Gastrocnemius medialis (tissue), 4 donors: ENCODE data around the gene RIPK4. TPM values are rescaled to one million over a fixed set of nuclear protein-coding genes. Genes with fewer than 3 reads are reported as not detected.

Experiments
- ATAC-seq, 2 donors: fragments of 150-250 bp; one replicate each; pipeline ENCODE4 v1.9.1; 2016
- DNase-seq, 2 donors: peaks; one replicate each; pipeline ENCODE4 v3.0.0-alpha.2; 2019
- H3K27ac ChIP-seq, 4 donors: fragments of 200-600 bp; sonication (generic); 1 replicate in 1 of 4; 2 replicates in 3 of 4; pipeline ENCODE4 v1.5.1; 2016 to 2018; ENCODE audit warnings: mild to moderate bottlenecking in 2 of 4, moderate library complexity in 1 of 4
- H3K27me3 ChIP-seq, 3 donors: fragments of 200-600 bp; sonication (generic) in 2 of 3; 1 replicate in 1 of 3; 2 replicates in 2 of 3; pipeline versions ENCODE4 v1.5.1 to v1.6.0; 2016 to 2019; ENCODE audit warnings: mild to moderate bottlenecking in 1 of 3, moderate library complexity in 1 of 3
- H3K36me3 ChIP-seq, 2 donors: fragments of 200-600 bp; sonication (generic) in 1 of 2; one replicate each; pipeline ENCODE4 v1.5.1; 2017 to 2018
- H3K4me1 ChIP-seq, 2 donors: fragments of 200-600 bp; sonication (generic) in 1 of 2; one replicate each; pipeline ENCODE4 v1.5.1; 2016 to 2017; ENCODE audit warnings: mild to moderate bottlenecking in 2 of 2
- H3K4me3 ChIP-seq, 4 donors: fragments of 200-600 bp; sonication (generic) in 3 of 4; 1 replicate in 1 of 4; 2 replicates in 3 of 4; pipeline ENCODE4 v1.5.1; 2016 to 2019; ENCODE audit warnings: mild to moderate bottlenecking in 2 of 4
- H3K9me3 ChIP-seq, 3 donors: fragments of 200-600 bp; sonication (generic) in 2 of 3; 1 replicate in 1 of 3; 2 replicates in 2 of 3; pipeline ENCODE4 v1.5.1; 2016 to 2019
- POLR2A ChIP-seq, 2 donors: fragments of 450-650 bp; IDR thresholded peaks; one replicate each; pipeline ENCODE4 v1.6.1; 2017; ENCODE audit warnings: antibody characterized with exemption in 2 of 2, mild to moderate bottlenecking in 2 of 2, moderate library complexity in 2 of 2
- in situ Hi-C, 4 donors: fragments of 200-750 bp; cut with MboI; loops; one replicate each; pipeline versions ENCODE4 v1.15.0 to v1.8.0; 2017; ENCODE audit warnings: low sequenced_read_pairs in 4 of 4
- intact Hi-C: fragments of 100-400 bp; cut with DNase I; formaldehyde crosslinking; loops from one replicate; pipeline ENCODE4 v1.15.1; 2023; ENCODE audit warnings: low total_unique reads
- total RNA-seq, 4 donors: library from RNA; depleted of rRNA; stranded (reverse); fragments of >200 nt; gene quantifications; one replicate each; pipeline versions ENCODE4 v1.1.0 to v1.2.3, GENCODE V29; 2016
- TF ChIP-seq, protein P1 (sequence below), 5 experiments: fragments of 450-650 bp in 3 of 5; fragments of 200-600 bp in 2 of 5; sonication (generic) in 2 of 5; IDR thresholded peaks in 4 of 5; conservative IDR thresholded peaks in 1 of 5; 1 replicate in 4 of 5; 2 replicates in 1 of 5; pipeline ENCODE4 v1.5.1; 2016 to 2019; ENCODE audit warnings: antibody characterized with exemption in 5 of 5, mild to moderate bottlenecking in 3 of 5, moderate library complexity in 3 of 5

RIPK4 gene
- total RNA-seq, 4 donors from 2014 or later = 0.04 to 0.07 TPM; not detected in 2

DNA sequence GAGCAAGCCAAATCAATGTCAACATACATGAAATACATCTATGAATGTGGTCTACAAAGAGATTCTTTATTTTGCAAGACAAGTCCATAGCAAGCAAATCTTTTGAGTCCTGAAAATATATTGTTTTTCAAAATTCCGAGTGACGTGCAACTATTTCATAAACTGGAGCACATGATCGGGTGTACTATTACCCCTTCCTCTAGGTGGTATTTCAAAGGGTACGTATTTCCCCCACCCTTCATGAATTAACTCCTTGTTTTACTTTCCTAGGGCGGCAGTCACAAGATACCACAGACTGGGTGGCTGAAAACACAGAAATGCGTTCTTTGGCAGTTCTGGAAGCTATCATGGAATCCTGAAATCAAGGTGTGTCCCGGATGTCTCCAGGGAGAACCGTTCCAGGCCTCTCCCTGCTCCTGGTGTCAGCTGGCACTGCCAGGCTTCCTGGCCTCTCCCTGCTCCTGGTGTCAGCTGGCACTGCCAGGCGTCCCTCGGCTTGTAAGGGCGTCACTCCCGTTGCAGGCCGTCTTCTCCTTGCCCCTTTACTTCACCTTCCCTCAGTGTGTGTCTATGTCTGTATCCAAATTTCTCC, 55.3 kb downstream of the RIPK4 start:
- Histone ChIP-seq H3K36me3 (no peaks in the 10 kb centered on the region), H3K27me3 (peaks cover 4 to 5% (median 4%) of the 10 kb centered on the region in 3 donors), H3K9me3 (no peaks in the 10 kb centered on the region), H3K27ac (no peak overlapping the region), H3K4me1 (no peaks in the 10 kb centered on the region), H3K4me3 (no peak overlapping the region)
- no peak for TF ChIP-seq POLR2A (IDR thresholded peaks at IDR 0.05)
- TF ChIP-seq, protein P1, sequence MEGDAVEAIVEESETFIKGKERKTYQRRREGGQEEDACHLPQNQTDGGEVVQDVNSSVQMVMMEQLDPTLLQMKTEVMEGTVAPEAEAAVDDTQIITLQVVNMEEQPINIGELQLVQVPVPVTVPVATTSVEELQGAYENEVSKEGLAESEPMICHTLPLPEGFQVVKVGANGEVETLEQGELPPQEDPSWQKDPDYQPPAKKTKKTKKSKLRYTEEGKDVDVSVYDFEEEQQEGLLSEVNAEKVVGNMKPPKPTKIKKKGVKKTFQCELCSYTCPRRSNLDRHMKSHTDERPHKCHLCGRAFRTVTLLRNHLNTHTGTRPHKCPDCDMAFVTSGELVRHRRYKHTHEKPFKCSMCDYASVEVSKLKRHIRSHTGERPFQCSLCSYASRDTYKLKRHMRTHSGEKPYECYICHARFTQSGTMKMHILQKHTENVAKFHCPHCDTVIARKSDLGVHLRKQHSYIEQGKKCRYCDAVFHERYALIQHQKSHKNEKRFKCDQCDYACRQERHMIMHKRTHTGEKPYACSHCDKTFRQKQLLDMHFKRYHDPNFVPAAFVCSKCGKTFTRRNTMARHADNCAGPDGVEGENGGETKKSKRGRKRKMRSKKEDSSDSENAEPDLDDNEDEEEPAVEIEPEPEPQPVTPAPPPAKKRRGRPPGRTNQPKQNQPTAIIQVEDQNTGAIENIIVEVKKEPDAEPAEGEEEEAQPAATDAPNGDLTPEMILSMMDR (IDR thresholded peaks at IDR 0.05 in 4 of 5, conservative IDR thresholded peaks at IDR 0.05 in 1 of 5) = no peak
- in situ Hi-C loops = no loop called here
- no peak for DNase-seq
- intact Hi-C loops = no loop called here
- ATAC-seq = no peak

DNA sequence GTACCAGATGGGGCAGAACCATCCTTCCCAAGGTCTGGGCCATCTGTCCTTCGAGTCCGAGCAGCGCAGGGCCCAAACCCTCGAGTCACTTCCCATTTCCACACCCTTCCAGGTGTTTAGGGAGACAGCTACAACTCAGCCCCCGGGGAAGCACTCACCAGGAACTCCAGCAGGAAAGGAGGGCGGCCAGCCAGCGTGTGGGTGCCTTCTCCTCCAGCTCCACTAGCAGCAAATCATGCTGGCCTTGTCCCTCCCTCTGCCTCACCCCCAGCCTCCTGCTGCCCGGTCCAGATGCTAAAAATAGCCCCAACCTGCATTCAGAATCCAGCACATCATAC, 56.1 kb downstream of the RIPK4 start:
- in situ Hi-C loops = no loop called here
- Histone ChIP-seq H3K27me3 (peaks cover 4 to 5% (median 4%) of the 10 kb centered on the region in 3 donors), H3K4me3 (no peak overlapping the region), H3K9me3 (no peaks in the 10 kb centered on the region), H3K36me3 (no peaks in the 10 kb centered on the region), H3K4me1 (no peaks in the 10 kb centered on the region), H3K27ac (no peak overlapping the region)
- TF ChIP-seq, protein P1 (IDR thresholded peaks at IDR 0.05 in 4 of 5, conservative IDR thresholded peaks at IDR 0.05 in 1 of 5) = no peak
- no peak for TF ChIP-seq POLR2A (IDR thresholded peaks at IDR 0.05)
- ATAC-seq (no peak), DNase-seq (no peak)
- intact Hi-C loops = no loop called here

DNA sequence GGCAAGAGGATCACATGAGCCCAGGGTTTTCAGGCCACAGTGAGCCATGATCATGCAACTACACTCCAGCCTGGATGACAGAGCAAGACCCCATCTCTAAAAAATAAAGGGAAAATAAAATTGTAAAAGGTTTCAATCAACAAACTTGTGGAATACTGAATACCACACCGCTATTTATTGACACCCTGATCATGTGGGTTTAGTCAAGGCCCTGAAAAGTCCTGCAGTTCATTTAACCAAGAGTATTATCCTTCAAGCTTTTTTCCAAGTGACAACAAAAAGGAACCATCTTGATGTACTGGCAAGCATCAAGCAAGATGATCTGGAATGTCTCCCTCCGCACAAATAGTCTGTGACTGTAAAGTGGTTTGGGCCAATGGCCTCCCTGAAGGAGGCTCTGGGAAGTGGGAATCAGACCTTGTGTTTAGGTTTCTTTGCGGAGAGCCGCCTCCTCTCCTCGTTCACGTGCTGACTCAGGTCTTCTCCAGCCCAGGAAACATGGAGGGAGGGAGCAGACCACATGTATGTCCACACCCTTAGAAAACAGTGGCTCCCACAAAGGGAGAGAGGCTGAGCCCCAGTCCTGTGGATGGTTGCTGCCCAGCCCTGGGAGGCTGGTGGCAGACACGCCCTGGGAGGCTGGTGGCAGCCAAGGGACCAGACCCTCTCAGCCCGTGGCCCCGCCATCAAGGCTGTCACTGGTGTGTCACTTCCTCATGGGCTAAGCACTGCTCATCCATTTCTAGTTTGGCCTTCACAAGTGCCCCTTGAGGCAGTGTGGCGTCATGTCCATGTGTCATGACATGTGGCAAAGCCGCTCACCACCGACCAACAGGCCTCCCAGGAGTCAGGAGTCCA, 56.7 kb downstream of the RIPK4 start:
- no peaks in the 10 kb centered on the region for H3K9me3 ChIP-seq
- DNase-seq = no peak
- no peak overlapping the region for H3K4me3 ChIP-seq
- in situ Hi-C loops (no loop called here), intact Hi-C loops (no loop called here)
- peaks cover 3 to 5% (median 4%) of the 10 kb centered on the region in 3 donors for H3K27me3 ChIP-seq
- no peaks in the 10 kb centered on the region for H3K4me1 ChIP-seq
- ATAC-seq = no peak
- H3K27ac ChIP-seq = no peak overlapping the region
- TF ChIP-seq, protein P1 (IDR thresholded peaks at IDR 0.05 in 4 of 5, conservative IDR thresholded peaks at IDR 0.05 in 1 of 5) = no peak
- no peak for TF ChIP-seq POLR2A (IDR thresholded peaks at IDR 0.05)
- no peaks in the 10 kb centered on the region for H3K36me3 ChIP-seq

DNA sequence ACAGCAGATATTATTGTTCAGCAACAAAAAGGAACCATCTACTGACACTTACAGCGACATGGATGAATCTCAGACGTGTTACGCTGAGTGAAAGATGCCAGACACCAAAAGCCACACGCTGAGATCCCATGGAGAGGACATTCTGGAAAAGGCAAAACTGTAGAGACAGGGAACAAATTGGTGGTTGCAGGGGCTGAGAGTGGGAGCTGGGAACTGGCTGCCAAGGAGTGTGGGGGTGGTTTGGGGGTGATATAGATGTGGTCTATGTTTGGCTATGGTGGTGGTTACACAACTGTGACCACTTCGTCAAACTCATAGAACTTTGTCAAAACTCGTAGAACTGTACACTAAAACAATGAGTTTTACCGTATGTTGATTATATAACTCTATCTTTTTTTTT, 57.7 kb downstream of the RIPK4 start:
- intact Hi-C loops (no loop called here), in situ Hi-C loops (no loop called here)
- H3K27ac ChIP-seq = no peak overlapping the region
- peaks cover 0 to 5% (median 4%) of the 10 kb centered on the region in 3 donors for H3K27me3 ChIP-seq
- H3K9me3 ChIP-seq = no peaks in the 10 kb centered on the region
- no peaks in the 10 kb centered on the region for H3K36me3 ChIP-seq
- H3K4me1 ChIP-seq = no peaks in the 10 kb centered on the region
- TF ChIP-seq POLR2A (IDR thresholded peaks at IDR 0.05) = no peak
- TF ChIP-seq, protein P1 (IDR thresholded peaks at IDR 0.05 in 4 of 5, conservative IDR thresholded peaks at IDR 0.05 in 1 of 5) = no peak
- DNase-seq (no peak), ATAC-seq (no peak)
- H3K4me3 ChIP-seq = no peak overlapping the region
